HepG2 (cell line): ENCODE results near the gene NIN. TPM values are rescaled to one million over a fixed set of nuclear protein-coding genes. Genes with fewer than 3 reads are reported as not detected.

Experiments
- ATAC-seq: fragments of 200-7000 bp; cut with Tn5 transposase; 3 replicates; pipeline ENCODE4 v1.9.1; 2020; ENCODE audit warnings: mild to moderate bottlenecking, moderate library complexity
- BruUV-seq: library from RNA; stranded (reverse); fragments of 400-500 nt; replicated peaks from 2 replicates; lab custom pipeline; 2021; lab: Mats Ljungman, UMichigan
- CTCF ChIA-PET: fragments of 300-600 bp; formaldehyde crosslinking; extraction: SDS; loops from one replicate; lab custom pipeline; 2021; ENCODE audit warnings: low total read pairs, inconsistent platforms, low intra/inter-chr PET ratio; lab: Yijun Ruan, JAX
- POLR2A ChIA-PET: fragments of 350-600 bp; sonication (Branson Sonifier 250); formaldehyde crosslinking; loops from one replicate; lab custom pipeline; 2020; ENCODE audit warnings: antibody characterized with exemption, inconsistent platforms; lab: Yijun Ruan, JAX
- DNase-seq: peaks from one replicate; pipeline ENCODE4 v3.0.0-alpha.2; 2015; ENCODE audit warnings: low spot score
- FAIRE-seq: peaks from 3 replicates; lab custom pipeline; 2011; peaks lifted over from hg19 to GRCh38; lab: Jason Lieb, UNC
- H2AFZ ChIP-seq: one replicate; pipeline ENCODE4 v1.6.1; 2011; ENCODE audit warnings: low read length, inconsistent platforms
- H3K27ac ChIP-seq: fragments of 300-600 bp; 3 replicates; pipeline ENCODE4 v1.8.0; 2011; ENCODE audit warnings: mixed run types, mild to moderate bottlenecking, mixed read lengths, low read length, inconsistent platforms; ENCODE audit not compliant: insufficient read depth; ENCODE audit errors: extremely low read length
- H3K27me3 ChIP-seq, 2 experiments: fragments of 200-600 bp in 1 of 2; 2 replicates in 1 of 2; 3 replicates in 1 of 2; pipeline versions ENCODE4 v1.6.0 to v1.8.0; 2011; ENCODE audit warnings: low read length in 2 of 2, mild to moderate bottlenecking in 2 of 2, moderate library complexity in 2 of 2, inconsistent platforms in 1 of 2; ENCODE audit not compliant: insufficient read depth in 2 of 2, control insufficient read depth in 1 of 2
- H3K36me3 ChIP-seq, 2 experiments: fragments of 200-600 bp in 1 of 2; replicated peaks in 1 of 2; 2 replicates in 1 of 2; 3 replicates in 1 of 2; pipeline versions ENCODE4 v1.5.1 to v1.8.0; 2011; ENCODE audit warnings: low read length in 2 of 2, inconsistent platforms in 1 of 2; ENCODE audit not compliant: insufficient read depth in 2 of 2, control insufficient read depth in 1 of 2
- H3K4me1 ChIP-seq: 2 replicates; pipeline ENCODE4 v1.5.1; 2012; ENCODE audit warnings: low read length, inconsistent platforms; ENCODE audit not compliant: insufficient read depth
- H3K4me2 ChIP-seq: 2 replicates; pipeline ENCODE4 v1.6.0; 2011; ENCODE audit warnings: low read depth, low read length, inconsistent platforms
- H3K4me3 ChIP-seq, 3 experiments: fragments of 200-600 bp in 1 of 3; sonication (generic), shearing (Covaris generic) in 1 of 3; replicated peaks in 1 of 3; 2 replicates each; pipeline ENCODE4 v1.5.1; 2011 to 2016; ENCODE audit warnings: low read length in 3 of 3, inconsistent platforms in 2 of 3, low read depth in 2 of 3, mild to moderate bottlenecking in 2 of 3, control low read depth in 1 of 3, mixed read lengths in 1 of 3; ENCODE audit not compliant: insufficient read depth in 1 of 3
- H3K79me2 ChIP-seq: one replicate; pipeline ENCODE4 v1.6.1; 2011; ENCODE audit warnings: low read length, inconsistent platforms; ENCODE audit not compliant: insufficient read depth
- H3K9ac ChIP-seq: 2 replicates; pipeline ENCODE4 v1.6.0; 2011; ENCODE audit warnings: mild to moderate bottlenecking, low read depth, low read length, inconsistent platforms; ENCODE audit not compliant: insufficient read depth
- H3K9me3 ChIP-seq: 2 replicates; pipeline ENCODE4 v1.5.1; 2012; ENCODE audit warnings: mild to moderate bottlenecking, low read length
- H4K20me1 ChIP-seq: 2 replicates; pipeline ENCODE4 v1.6.0; 2011; ENCODE audit warnings: inconsistent platforms, mild to moderate bottlenecking, low read length, moderate library complexity; ENCODE audit not compliant: insufficient read depth
- CCDC6 ChIP-seq: sonication (generic); formaldehyde crosslinking; IDR thresholded peaks from 2 replicates; pipeline ENCODE4 v1.8.1; 2022; ENCODE audit warnings: mild to moderate bottlenecking, missing genetic modification reagents, moderate library complexity
- IRF9 ChIP-seq: sonication (generic); formaldehyde crosslinking; IDR thresholded peaks from 2 replicates; pipeline ENCODE4 v1.8.0; 2022; ENCODE audit warnings: missing genetic modification reagents, mild to moderate bottlenecking, borderline replicate concordance
- KLF12 ChIP-seq: sonication (generic); formaldehyde crosslinking; IDR thresholded peaks from 2 replicates; pipeline ENCODE4 v1.4.0; 2020; ENCODE audit warnings: missing genetic modification reagents, borderline replicate concordance
- PBX3 ChIP-seq: sonication (generic); formaldehyde crosslinking; IDR thresholded peaks from 2 replicates; pipeline ENCODE4 v1.8.1; 2023; ENCODE audit warnings: missing genetic modification reagents, inconsistent platforms, borderline replicate concordance
- PCBP2 ChIP-seq: fragments of 200-400 bp; formaldehyde crosslinking; optimal IDR thresholded peaks from 2 replicates; pipeline ENCODE3; 2018; ENCODE audit warnings: low read length, low read depth; ENCODE audit not compliant: poor library complexity, severe bottlenecking
- PHB2 ChIP-seq: fragments of 450-650 bp; IDR thresholded peaks from 2 replicates; pipeline ENCODE4 v1.6.1; 2018; ENCODE audit not compliant: partially characterized antibody
- SOX5 ChIP-seq: IDR thresholded peaks from 2 replicates; pipeline ENCODE4 v1.6.1; 2016; ENCODE audit warnings: borderline replicate concordance
- TCF12 ChIP-seq, 2 experiments: fragments of 450-650 bp in 1 of 2; sonication (generic) in 1 of 2; formaldehyde crosslinking in 1 of 2; IDR thresholded peaks; 2 replicates each; pipeline versions ENCODE4 v1.6.1 to v1.8.0; 2017 to 2022; ENCODE audit warnings: antibody characterized with exemption in 1 of 2, mild to moderate bottlenecking in 1 of 2, missing genetic modification reagents in 1 of 2, moderate library complexity in 1 of 2
- TFDP2 ChIP-seq: sonication (generic); formaldehyde crosslinking; IDR thresholded peaks from 2 replicates; pipeline ENCODE4 v1.4.0; 2020; ENCODE audit warnings: missing genetic modification reagents
- XBP1 ChIP-seq: sonication (generic); formaldehyde crosslinking; IDR thresholded peaks from 2 replicates; pipeline ENCODE4 v1.5.0; 2020; ENCODE audit warnings: missing genetic modification reagents
- ZHX1 ChIP-seq: sonication (generic); formaldehyde crosslinking; IDR thresholded peaks from 2 replicates; pipeline ENCODE4 v1.8.1; 2022; ENCODE audit warnings: low read depth, mild to moderate bottlenecking, missing genetic modification reagents
- ZNF143 ChIP-seq: sonication (generic); formaldehyde crosslinking; IDR thresholded peaks from 2 replicates; pipeline ENCODE4 v1.4.0; 2020; ENCODE audit warnings: missing genetic modification reagents
- ZNF276 ChIP-seq: sonication (generic); formaldehyde crosslinking; IDR thresholded peaks from 2 replicates; pipeline ENCODE4 v1.4.0; 2020; ENCODE audit warnings: mild to moderate bottlenecking, low read depth, missing genetic modification reagents
- ZNF432 ChIP-seq: sonication (generic); formaldehyde crosslinking; IDR thresholded peaks from 2 replicates; pipeline ENCODE4 v1.5.0; 2020; ENCODE audit warnings: missing genetic modification reagents, mild to moderate bottlenecking, borderline replicate concordance
- ZNF761 ChIP-seq: sonication (generic); formaldehyde crosslinking; conservative IDR thresholded peaks from 2 replicates; pipeline ENCODE4 v1.4.0; 2020; ENCODE audit warnings: mild to moderate bottlenecking, missing genetic modification reagents
- ZNF780A ChIP-seq: sonication (generic); formaldehyde crosslinking; IDR thresholded peaks from 2 replicates; pipeline ENCODE4 v1.8.0; 2022; ENCODE audit warnings: mild to moderate bottlenecking, missing genetic modification reagents, moderate library complexity
- ZNF782 ChIP-seq: sonication (generic); formaldehyde crosslinking; IDR thresholded peaks from 2 replicates; pipeline ENCODE4 v1.4.0; 2020; ENCODE audit warnings: missing genetic modification reagents, mild to moderate bottlenecking, borderline replicate concordance
- WGBS: methylation state at CpG from one replicate; pipeline ENCODE4 v1.1.6; 2017; ENCODE audit warnings: low lambda C conversion rate; 5-methylcytosine and 5-hydroxymethylcytosine counted together
- in situ Hi-C: cut with HindIII; loops from 2 replicates; pipeline ENCODE4 v1.10.0; 2017; ENCODE audit warnings: low pct_unique_long_range_greater_than_20kb; ENCODE audit not compliant: extremely low pct_ligation_motif_present
- intact Hi-C: fragments of 100-400 bp; cut with micrococcal nuclease; formaldehyde crosslinking; loops from one replicate; pipeline ENCODE4 v1.10.0; 2022; ENCODE audit not compliant: unreplicated experiment
- polyA plus RNA-seq, 8 experiments: library from polyadenylated mRNA; depleted of rRNA in 3 of 8; stranded (reverse) in 7 of 8; unstranded in 1 of 8; fragments of >200 nt; fragmentation: Illumina TruSeq in 4 of 8; extraction: Trizol in 4 of 8; gene quantifications; 2 replicates each; pipeline versions ENCODE4 v1.2.1 to v1.2.3, GENCODE V29; 2011 to 2016; ENCODE audit warnings: low read depth in 4 of 8, missing spikeins in 1 of 8, mixed read lengths in 1 of 8; ENCODE audit not compliant: insufficient read depth in 1 of 8
- total RNA-seq, 5 experiments: library from RNA; depleted of rRNA; stranded (reverse); fragments of >200 nt; fragmentation: Illumina TruSeq; extraction: Trizol; gene quantifications; 2 replicates each; pipeline ENCODE4 v1.2.3, GENCODE V29; 2016; ENCODE audit warnings: low read depth in 1 of 5

NIN gene
- total and polyA plus RNA-seq, 2 of the 13 experiments (the other 11 are each of a cell fraction or from before 2014, with no cell fraction given): 2.8 to 9.7 TPM

- H3K4me2 ChIP-seq: no peak overlapping the region
- H3K4me3 ChIP-seq: no peak overlapping the region
- intact Hi-C loops (loop anchor here (5.0 to 10.0 kb wide), 2 partner anchors 38 to 260 kb away; no protein-coding TSS in a partner anchor), in situ Hi-C loops (loop anchor here (5.0 kb wide), 1 partner anchor 83 kb away; no protein-coding TSS in a partner anchor)
- ChIA-PET CTCF (no interaction called here), POLR2A (no interaction called here)
- no peaks in the 10 kb centered on the region for H3K9me3 ChIP-seq
- DNase-seq (no peak), FAIRE-seq (no peak), ATAC-seq (no peak)
- H3K27me3 ChIP-seq: no peaks in the 10 kb centered on the region
- H3K36me3 ChIP-seq: no peaks in the 10 kb centered on the region
- H3K79me2 ChIP-seq: no peaks in the 10 kb centered on the region
- H3K27ac ChIP-seq: no peak overlapping the region
- no peaks in the 10 kb centered on the region for H4K20me1 ChIP-seq
- peaks cover 23% of the 10 kb centered on the region for H3K4me1 ChIP-seq
- no peak overlapping the region for H2AFZ ChIP-seq
- 65% methylated on average over 5 of the region's 5 CpGs for WGBS
- H3K9ac ChIP-seq: no peak overlapping the region
- no TSS peak for BruUV-seq
- TF ChIP-seq TFDP2 (CRISPR knock-in tag): no peak
- no peak for TF ChIP-seq SOX5
- no peak for TF ChIP-seq CCDC6 (CRISPR knock-in tag)
- no peak for TF ChIP-seq ZHX1
- TF ChIP-seq PCBP2: no peak
- no peak for TF ChIP-seq TCF12 (IDR thresholded peaks at IDR 0.05)
- no peak for TF ChIP-seq TCF12 (CRISPR knock-in tag; IDR thresholded peaks at IDR 0.05)
- TF ChIP-seq KLF12 (CRISPR knock-in tag): no peak
- TF ChIP-seq XBP1 (CRISPR knock-in tag): no peak
- no peak for TF ChIP-seq PHB2
- no peak for TF ChIP-seq ZNF782 (CRISPR knock-in tag)
- TF ChIP-seq PBX3 (CRISPR knock-in tag): no peak
- TF ChIP-seq IRF9 (CRISPR knock-in tag): no peak
- no peak for TF ChIP-seq ZNF276 (CRISPR knock-in tag)
- TF ChIP-seq ZNF780A (CRISPR knock-in tag): no peak
- TF ChIP-seq ZNF143 (CRISPR knock-in tag): no peak
- no peak for TF ChIP-seq ZNF432 (CRISPR knock-in tag)
- no peak for TF ChIP-seq ZNF761 (CRISPR knock-in tag)
Measured at GRCh38 chr14:50864946-50865345, 34.0 kb upstream of the NIN start.
